HEK293 (cell line): Measurements from ENCODE around the gene ASB10.

ENCODE experiments used
- CTCF ChIA-PET: fragments of 350-600 bp; formaldehyde crosslinking; extraction: SDS; loops from one replicate; lab custom pipeline; 2021; ENCODE audit warnings: antibody characterized with exemption; lab: Yijun Ruan, JAX
- POLR2A ChIA-PET: fragments of 300-600 bp; formaldehyde crosslinking; extraction: SDS; loops from one replicate; lab custom pipeline; 2020; ENCODE audit warnings: antibody characterized with exemption, inconsistent platforms; lab: Yijun Ruan, JAX
- H3K27ac ChIP-seq: fragments of 200-500 bp; sonication (Bioruptor generic); 2 replicates; pipeline ENCODE4 v1.5.1; 2014; ENCODE audit warnings: low read depth, low read length, control low read depth, inconsistent platforms; ENCODE audit errors: extremely low read depth
- H3K36me3 ChIP-seq, 2 experiments: fragments of 200-500 bp in 1 of 2; sonication (Bioruptor generic) in 1 of 2; 1 replicate in 1 of 2; 2 replicates in 1 of 2; pipeline ENCODE4 v1.5.1; 2014 to 2017; ENCODE audit warnings: inconsistent platforms in 2 of 2, low read length in 2 of 2; ENCODE audit not compliant: control insufficient read depth in 2 of 2, insufficient read depth in 1 of 2
- H3K4me1 ChIP-seq: fragments of 200-500 bp; sonication (Bioruptor generic); 2 replicates; pipeline ENCODE4 v1.5.1; 2014; ENCODE audit warnings: mild to moderate bottlenecking, low read length, inconsistent platforms; ENCODE audit not compliant: control insufficient read depth, insufficient read depth
- H3K4me3 ChIP-seq: 2 replicates; pipeline ENCODE4 v1.5.1; 2011; ENCODE audit warnings: low read depth, mild to moderate bottlenecking, control low read depth, low read length, moderate library complexity
- H3K9me3 ChIP-seq: fragments of 200-500 bp; sonication (Bioruptor generic); 2 replicates; pipeline ENCODE4 v1.5.1; 2014; ENCODE audit warnings: low read depth, low read length, inconsistent platforms; ENCODE audit not compliant: control insufficient read depth, insufficient read depth
- KLF1 ChIP-seq: fragments of 450-650 bp; formaldehyde crosslinking; IDR thresholded peaks from 2 replicates; pipeline ENCODE4 v1.5.1; 2016; ENCODE audit warnings: missing biosample characterization, missing genetic modification characterization
- KLF17 ChIP-seq: fragments of 450-650 bp; formaldehyde crosslinking; IDR thresholded peaks from 2 replicates; pipeline ENCODE4 v1.5.1; 2016; ENCODE audit warnings: missing biosample characterization, missing genetic modification characterization
- KLF8 ChIP-seq: fragments of 450-650 bp; formaldehyde crosslinking; IDR thresholded peaks from 2 replicates; pipeline ENCODE4 v1.5.1; 2016; ENCODE audit warnings: missing biosample characterization, missing genetic modification characterization
- RBAK ChIP-seq: fragments of 450-650 bp; formaldehyde crosslinking; IDR thresholded peaks from 2 replicates; pipeline ENCODE4 v1.5.1; 2016; ENCODE audit warnings: missing biosample characterization, missing genetic modification characterization
- TCF7L2 ChIP-seq: IDR thresholded peaks from 2 replicates; pipeline ENCODE4 v1.6.1; 2011; ENCODE audit warnings: low read depth, mild to moderate bottlenecking, inconsistent platforms, low read length, moderate library complexity, borderline replicate concordance
- WT1 ChIP-seq: fragments of 450-650 bp; formaldehyde crosslinking; IDR thresholded peaks from 2 replicates; pipeline ENCODE4 v1.5.1; 2016; ENCODE audit warnings: missing biosample characterization, missing genetic modification characterization
- ZBTB49 ChIP-seq: fragments of 450-650 bp; formaldehyde crosslinking; IDR thresholded peaks from 2 replicates; pipeline ENCODE4 v1.5.1; 2016; ENCODE audit warnings: missing biosample characterization, missing genetic modification characterization, low read depth
- ZFHX2 ChIP-seq: fragments of 450-650 bp; formaldehyde crosslinking; conservative IDR thresholded peaks from 2 replicates; pipeline ENCODE4 v1.5.1; 2016; ENCODE audit warnings: missing biosample characterization, missing genetic modification characterization
- TF ChIP-seq, protein P1 (sequence below): fragments of 450-650 bp; formaldehyde crosslinking; IDR thresholded peaks from 2 replicates; pipeline ENCODE4 v1.5.1; 2016; ENCODE audit warnings: missing biosample characterization, missing genetic modification characterization
- TF ChIP-seq, protein P2 (sequence below): fragments of 450-650 bp; formaldehyde crosslinking; IDR thresholded peaks from 2 replicates; pipeline ENCODE4; 2016; ENCODE audit warnings: missing biosample characterization, missing genetic modification characterization

Gene ASB10

DNA sequence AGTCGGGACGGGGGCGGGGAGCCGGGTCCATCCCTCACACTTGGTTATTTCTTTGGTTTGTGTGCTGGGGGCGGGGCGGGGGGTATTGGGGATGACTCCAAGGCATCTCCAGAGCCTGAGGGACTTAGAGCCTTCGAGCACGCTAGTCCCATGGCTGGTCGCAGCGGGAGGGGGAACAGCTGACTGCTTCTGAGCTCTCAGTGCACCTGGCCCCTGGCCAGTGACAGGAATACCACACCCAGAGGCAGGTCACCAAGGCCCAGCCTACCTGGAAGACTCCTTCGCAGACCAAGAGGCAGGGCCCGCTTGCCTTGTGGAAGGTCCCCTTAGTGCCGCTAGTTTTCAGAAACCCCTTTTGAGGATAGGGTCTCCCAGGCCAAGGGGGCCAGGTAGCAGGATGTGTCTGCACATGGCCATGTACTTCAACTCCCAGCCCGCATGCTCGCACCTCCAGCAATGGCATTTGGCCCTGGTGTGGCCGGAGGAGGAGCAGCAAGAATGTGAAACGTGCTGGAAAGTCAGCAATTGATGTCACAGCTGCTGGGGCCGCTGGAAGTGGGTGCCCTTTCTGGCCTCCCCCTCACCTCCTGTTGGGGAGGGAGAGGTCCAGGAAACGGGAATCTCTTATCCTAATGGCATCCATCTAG is 60.4 kb downstream of the ASB10 start:
- Histone ChIP-seq H3K4me3 (no peak overlapping the region), H3K27ac (no peak overlapping the region), H3K4me1 (no peaks in the 10 kb centered on the region), H3K9me3 (no peaks in the 10 kb centered on the region), H3K36me3 (peaks cover 0 to 91% of the 10 kb centered on the region in 2 experiments; a peak in 1 of 3 replicates)
- ChIA-PET POLR2A (no interaction called here), CTCF (interaction anchor here (0.7 kb wide), 1 partner anchor 40 kb away, joined by 3 read pairs; no protein-coding TSS in a partner anchor)
- TF ChIP-seq, protein P1, sequence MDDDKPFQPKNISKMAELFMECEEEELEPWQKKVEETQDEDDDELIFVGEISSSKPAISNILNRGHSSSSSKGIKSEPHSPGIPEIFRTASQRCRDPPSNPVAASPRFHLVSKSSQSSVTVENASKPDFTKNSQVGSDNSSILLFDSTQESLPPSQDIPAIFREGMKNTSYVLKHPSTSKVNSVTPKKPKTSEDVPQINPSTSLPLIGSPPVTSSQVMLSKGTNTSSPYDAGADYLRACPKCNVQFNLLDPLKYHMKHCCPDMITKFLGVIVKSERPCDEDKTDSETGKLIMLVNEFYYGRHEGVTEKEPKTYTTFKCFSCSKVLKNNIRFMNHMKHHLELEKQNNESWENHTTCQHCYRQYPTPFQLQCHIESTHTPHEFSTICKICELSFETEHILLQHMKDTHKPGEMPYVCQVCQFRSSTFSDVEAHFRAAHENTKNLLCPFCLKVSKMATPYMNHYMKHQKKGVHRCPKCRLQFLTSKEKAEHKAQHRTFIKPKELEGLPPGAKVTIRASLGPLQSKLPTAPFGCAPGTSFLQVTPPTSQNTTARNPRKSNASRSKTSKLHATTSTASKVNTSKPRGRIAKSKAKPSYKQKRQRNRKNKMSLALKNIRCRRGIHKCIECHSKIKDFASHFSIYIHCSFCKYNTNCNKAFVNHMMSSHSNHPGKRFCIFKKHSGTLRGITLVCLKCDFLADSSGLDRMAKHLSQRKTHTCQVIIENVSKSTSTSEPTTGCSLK (tag by site-specific recombination), result no peak
- TF ChIP-seq WT1 (tag by site-specific recombination), result no peak
- TF ChIP-seq ZFHX2 (tag by site-specific recombination), result no peak
- TF ChIP-seq, protein P2, sequence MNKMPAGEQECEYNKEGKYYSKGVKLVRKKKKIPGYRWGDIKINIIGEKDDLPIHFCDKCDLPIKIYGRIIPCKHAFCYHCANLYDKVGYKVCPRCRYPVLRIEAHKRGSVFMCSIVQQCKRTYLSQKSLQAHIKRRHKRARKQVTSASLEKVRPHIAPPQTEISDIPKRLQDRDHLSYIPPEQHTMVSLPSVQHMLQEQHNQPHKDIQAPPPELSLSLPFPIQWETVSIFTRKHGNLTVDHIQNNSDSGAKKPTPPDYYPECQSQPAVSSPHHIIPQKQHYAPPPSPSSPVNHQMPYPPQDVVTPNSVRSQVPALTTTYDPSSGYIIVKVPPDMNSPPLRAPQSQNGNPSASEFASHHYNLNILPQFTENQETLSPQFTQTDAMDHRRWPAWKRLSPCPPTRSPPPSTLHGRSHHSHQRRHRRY, result no peak

DNA sequence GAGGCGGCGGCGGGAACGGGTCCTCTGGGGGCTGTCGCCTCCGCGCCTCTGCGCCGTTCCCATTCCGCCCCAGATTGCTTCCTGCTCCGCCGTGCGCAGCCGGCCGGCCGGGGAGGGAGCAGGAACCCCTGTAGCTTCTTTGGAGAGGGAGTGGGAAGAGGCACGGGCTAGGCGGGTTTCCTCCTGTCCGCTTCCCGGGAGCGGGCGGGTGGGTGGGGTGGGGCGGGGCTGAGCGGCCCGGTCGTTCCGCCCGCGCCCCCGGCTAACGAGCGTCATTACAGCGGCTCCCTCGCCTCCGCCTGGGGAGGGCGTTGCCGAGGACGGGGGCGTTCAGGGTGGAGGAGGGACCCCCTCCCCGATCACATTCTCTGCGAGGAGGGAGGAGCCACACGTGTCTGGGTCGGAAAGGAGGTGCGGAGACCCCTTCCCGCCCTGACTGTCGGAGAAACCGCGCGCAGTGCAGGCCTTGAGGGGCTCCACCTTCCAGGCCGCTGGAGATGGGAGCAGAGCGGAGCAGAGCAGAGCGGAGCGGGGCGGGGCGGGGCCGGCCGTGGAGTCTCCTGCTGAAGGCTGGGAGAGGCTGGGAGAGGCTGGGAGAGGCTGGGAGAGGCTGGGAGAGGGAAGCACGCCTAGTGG is 61.1 kb downstream of the ASB10 start:
- CTCF ChIA-PET, result interaction anchor here (0.7 kb wide), 1 partner anchor 41 kb away, joined by 3 read pairs; no protein-coding TSS in a partner anchor
- H3K36me3 ChIP-seq, result peaks cover 0 to 91% of the 10 kb centered on the region in 2 experiments; a peak in 1 of 3 replicates
- TF ChIP-seq ZFHX2 (tag by site-specific recombination) (peak; percentile 46; the same call in 1 of the 2 replicates), KLF8 (tag by site-specific recombination) (peak; percentile 27; the same call in 1 of the 2 replicates), KLF17 (0 out of 2 replicates have a peak, but pooled peaks have one; percentile 26), KLF1 (tag by site-specific recombination) (peak; percentile 96), ZBTB49 (no peak), TCF7L2 (no peak), RBAK (tag by site-specific recombination) (no peak)
- TF ChIP-seq, all 188 proteins: peak for 4
- Histone ChIP-seq H3K4me1 (no peaks in the 10 kb centered on the region), H3K9me3 (no peaks in the 10 kb centered on the region), H3K27ac (no peak overlapping the region), H3K4me3 (no peak overlapping the region)
- POLR2A ChIA-PET, result no interaction called here
